Endothelial cell of umbilical vein (primary cell): ENCODE results near the gene TMEM9B. TPM values are rescaled to one million over a fixed set of nuclear protein-coding genes. Genes with fewer than 3 reads are reported as not detected.

ENCODE experiments used
- Bru-seq: library from RNA; stranded (reverse); fragments of 400-500 nt; gene quantifications from one replicate; lab custom pipeline; 2021; lab: Mats Ljungman, UMichigan
- BruChase-seq, 2 experiments: library from RNA; stranded (reverse); fragments of 400-500 nt; gene quantifications; one replicate each; lab custom pipeline; 2021; lab: Mats Ljungman, UMichigan
- BruUV-seq: library from RNA; stranded (reverse); fragments of 400-500 nt; replicated peaks from 2 replicates; lab custom pipeline; 2021; lab: Mats Ljungman, UMichigan
- CTCF ChIA-PET: fragments of 300-600, 350-600 bp; sonication (Branson Sonifier 250); formaldehyde crosslinking; loops from one replicate; lab custom pipeline; 2021; ENCODE audit warnings: antibody characterized with exemption, inconsistent platforms; lab: Charles Lee
- POLR2A ChIA-PET: fragments of 300-600, 350-600 bp; sonication (Branson Sonifier 250); formaldehyde crosslinking; loops from one replicate; lab custom pipeline; 2021; ENCODE audit warnings: antibody characterized with exemption, inconsistent platforms; lab: Charles Lee
- DNase-seq: peaks from one replicate; pipeline ENCODE4 v3.0.0-alpha.2; 2011; ENCODE audit warnings: low read depth, low spot score
- FAIRE-seq: peaks from 2 replicates; lab custom pipeline; 2011; peaks lifted over from hg19 to GRCh38; lab: Jason Lieb, UNC
- H2AFZ ChIP-seq: 2 replicates; pipeline ENCODE4 v1.6.0; 2012; ENCODE audit warnings: low read depth, low read length, control low read depth, inconsistent platforms
- H3K27ac ChIP-seq: 2 replicates; pipeline ENCODE4 v1.5.1; 2011; ENCODE audit warnings: low read depth, mild to moderate bottlenecking, control low read depth, low read length, moderate library complexity; ENCODE audit not compliant: insufficient read depth
- H3K27me3 ChIP-seq, 2 experiments: 2 replicates each; pipeline versions ENCODE4 v1.6.0 to v1.6.1; 2011; ENCODE audit warnings: low read length in 2 of 2, mixed read lengths in 1 of 2; ENCODE audit not compliant: control insufficient read depth in 2 of 2, insufficient read depth in 2 of 2
- H3K36me3 ChIP-seq, 2 experiments: 2 replicates in 1 of 2; 3 replicates in 1 of 2; pipeline ENCODE4 v1.5.1; 2011; ENCODE audit warnings: low read length in 2 of 2, mild to moderate bottlenecking in 1 of 2, moderate library complexity in 1 of 2; ENCODE audit not compliant: control insufficient read depth in 2 of 2, insufficient read depth in 2 of 2; ENCODE audit errors: extremely low read depth in 1 of 2
- H3K4me1 ChIP-seq: 3 replicates; pipeline ENCODE4 v1.5.1; 2011; ENCODE audit warnings: mild to moderate bottlenecking, low read length; ENCODE audit not compliant: control insufficient read depth, insufficient read depth; ENCODE audit errors: extremely low read depth
- H3K4me2 ChIP-seq: 2 replicates; pipeline ENCODE4 v1.6.1; 2011; ENCODE audit warnings: low read length, control low read depth, mixed read lengths; ENCODE audit not compliant: insufficient read depth
- H3K4me3 ChIP-seq, 3 experiments: fragments of 200-600 bp in 1 of 3; sonication (generic), shearing (Covaris generic) in 1 of 3; replicated peaks in 1 of 3; 2 replicates each; pipeline ENCODE4 v1.5.1; 2011 to 2016; ENCODE audit warnings: control low read depth in 3 of 3, low read length in 3 of 3, mild to moderate bottlenecking in 2 of 3, inconsistent platforms in 1 of 3, low read depth in 1 of 3, moderate library complexity in 1 of 3; ENCODE audit not compliant: insufficient read depth in 1 of 3
- H3K79me2 ChIP-seq: 2 replicates; pipeline ENCODE4 v1.6.0; 2012; ENCODE audit warnings: low read length, inconsistent platforms; ENCODE audit not compliant: control insufficient read depth, insufficient read depth
- H3K9ac ChIP-seq: replicated peaks from 2 replicates; pipeline ENCODE3; 2011; ENCODE audit warnings: low read length, control low read depth; ENCODE audit not compliant: insufficient read depth; ENCODE audit errors: extremely low read depth
- H3K9me1 ChIP-seq: replicated peaks from 3 replicates; pipeline ENCODE4 v1.6.0; 2011; ENCODE audit warnings: mild to moderate bottlenecking, low read length; ENCODE audit not compliant: control insufficient read depth, insufficient read depth; ENCODE audit errors: extremely low read depth
- H3K9me3 ChIP-seq: replicated peaks from 2 replicates; pipeline ENCODE4 v1.5.1; 2012; ENCODE audit warnings: low read length, inconsistent platforms; ENCODE audit not compliant: control insufficient read depth, insufficient read depth
- H4K20me1 ChIP-seq: replicated peaks from 2 replicates; pipeline ENCODE3; 2011; ENCODE audit warnings: mild to moderate bottlenecking, low read length; ENCODE audit not compliant: control insufficient read depth, insufficient read depth; ENCODE audit errors: extremely low read depth
- CTCF ChIP-seq, 2 donors: IDR thresholded peaks; 1 replicate in 1 of 2; 2 replicates in 1 of 2; pipeline ENCODE4 v1.5.1; 2011; ENCODE audit warnings: low read length in 2 of 2, mild to moderate bottlenecking in 2 of 2, moderate library complexity in 2 of 2, control low read depth in 1 of 2, inconsistent platforms in 1 of 2, low read depth in 1 of 2; ENCODE audit not compliant: insufficient read depth in 1 of 2; ENCODE audit errors: extremely low read depth in 1 of 2
- EZH2 ChIP-seq: IDR thresholded peaks from 2 replicates; pipeline ENCODE4 v1.6.1; 2012; ENCODE audit warnings: borderline replicate concordance, low read depth, mild to moderate bottlenecking, moderate library complexity, low read length, inconsistent platforms; ENCODE audit not compliant: severe bottlenecking
- FOS ChIP-seq: IDR thresholded peaks from 2 replicates; pipeline ENCODE4 v1.6.1; 2011; ENCODE audit warnings: mild to moderate bottlenecking, low read length, moderate library complexity, borderline replicate concordance; ENCODE audit not compliant: insufficient read depth
- GATA2 ChIP-seq: IDR thresholded peaks from 2 replicates; pipeline ENCODE4 v1.7.0; 2011; ENCODE audit warnings: low read depth, mild to moderate bottlenecking, moderate library complexity, mixed read lengths, low read length; ENCODE audit not compliant: insufficient read length, insufficient read depth
- JUN ChIP-seq: IDR thresholded peaks from 2 replicates; pipeline ENCODE4 v1.6.1; 2011; ENCODE audit warnings: borderline replicate concordance, low read depth; ENCODE audit not compliant: insufficient read length, insufficient read depth
- MAX ChIP-seq: IDR thresholded peaks from 2 replicates; pipeline ENCODE4 v1.6.1; 2011; ENCODE audit not compliant: insufficient read depth, insufficient read length
- MYC ChIP-seq: IDR thresholded peaks from one replicate; pipeline ENCODE4 v1.6.1; 2011; ENCODE audit warnings: mild to moderate bottlenecking, low read depth, low read length
- POLR2A ChIP-seq: IDR thresholded peaks from 2 replicates; pipeline ENCODE4 v1.6.1; 2012; ENCODE audit warnings: low read depth, mild to moderate bottlenecking, control low read depth, low read length
- POLR2AphosphoS5 ChIP-seq: IDR thresholded peaks from 2 replicates; pipeline ENCODE4 v1.6.1; 2012; ENCODE audit warnings: low read depth, mild to moderate bottlenecking, control low read depth, low read length, moderate library complexity; ENCODE audit not compliant: insufficient read depth
- dilution Hi-C: fragments of 300-500 bp; cut with MboI; formaldehyde crosslinking; loops from one replicate; pipeline ENCODE4 v1.15.0; 2019; ENCODE audit warnings: low sequenced_read_pairs; ENCODE audit not compliant: extremely low pct_ligation_motif_present
- intact Hi-C: fragments of 100-400 bp; cut with micrococcal nuclease; formaldehyde crosslinking; loops from one replicate; pipeline ENCODE4 v1.10.0; 2022
- long read RNA-seq: library from polyadenylated mRNA; stranded (forward); transcript quantifications from one replicate; pipeline ENCODE4 v2.0.0, GENCODE V29; 2021
- polyA minus RNA-seq, 3 experiments: library from RNA; depleted of rRNA, polyadenylated mRNA; stranded (reverse); fragments of >200 nt; gene quantifications; 1 replicate in 1 of 3; 2 replicates in 2 of 3; pipeline ENCODE4 v1.2.3, GENCODE V29; 2011
- polyA plus RNA-seq, 4 experiments: library from polyadenylated mRNA; depleted of rRNA in 3 of 4; stranded (reverse) in 3 of 4; unstranded in 1 of 4; fragments of >200 nt; gene quantifications; 2 replicates each; pipeline versions ENCODE4 v1.2.1 to v1.2.3, GENCODE V29; 2011 to 2012; ENCODE audit warnings: missing spikeins in 1 of 4
- total RNA-seq: library from RNA; stranded (reverse); gene quantifications from 2 replicates; pipeline ENCODE4 v1.2.3, GENCODE V29; 2021

The TMEM9B gene
- total RNA-seq (27.1 and 30.2 TPM in 2 replicates), polyA plus RNA-seq (23.8 and 28.2 TPM in 2 replicates), polyA minus RNA-seq (23.1 and 30.1 TPM in 2 replicates), Bru-seq, nascent RNA (percentile 74 among the genes with signal in this experiment), BruChase-seq, experiment 1, labeled RNA remaining after a 6-hour chase (percentile 85 among the genes with signal in this experiment), BruChase-seq, experiment 2, labeled RNA remaining after a 2-hour chase (percentile 69 among the genes with signal in this experiment)
- polyA plus RNA-seq (2011; cell fraction: cytosol; rRNA removed): 21.8 and 22.2 TPM in 2 replicates
- 7.6 and 12.2 TPM in 2 replicates for polyA plus RNA-seq (2011; cell fraction: nucleus; rRNA removed)
- 42.5 and 53.9 TPM in 2 replicates for polyA plus RNA-seq (2012)
- 8.7 TPM for polyA minus RNA-seq (2011; cell fraction: cytosol; rRNA and poly(A)+ RNA removed)
- 5.8 and 10.0 TPM in 2 replicates for polyA minus RNA-seq (2011; cell fraction: nucleus; rRNA and poly(A)+ RNA removed)
- long read RNA-seq, transcript TMEM9B-201 (4 exons, 1,659 nt): minor isoform, 18 of 137 reads
- long read RNA-seq, transcript TMEM9B-205 (5 exons, 2,083 nt): major isoform, 108 of 137 reads
- long read RNA-seq, partial matches to known transcripts: 4 of 137 reads
- long read RNA-seq, other reads (novel, unspliced or antisense): 3 of 137 reads

- FAIRE-seq (peak; percentile 87), DNase-seq (peak; percentile 83)
- Histone ChIP-seq H3K4me3 (peak within 1 kb of the TSS; percentile 71 to 91 (median 81)), H3K9me1 (no peaks in the 10 kb centered on the region), H3K4me1 (peaks cover 15% of the 10 kb centered on the region), H4K20me1 (no peaks in the 10 kb centered on the region), H3K27me3 (no peaks in the 10 kb centered on the region), H3K27ac (peak within 1 kb of the TSS; percentile 88), H3K9me3 (no peaks in the 10 kb centered on the region), H3K36me3 (no peaks in the 10 kb centered on the region), H3K4me2 (peak within 1 kb of the TSS; percentile 94), H2AFZ (peak within 1 kb of the TSS; percentile 96), H3K9ac (peak within 1 kb of the TSS; percentile 96), H3K79me2 (peaks cover 22% of the 10 kb centered on the region)
- BruUV-seq: TSS peak; percentile 72
- ChIA-PET POLR2A (interaction anchor here (0.6 kb wide), 1 partner anchor 753 kb away, joined by 5 read pairs; no protein-coding TSS in a partner anchor), CTCF (interaction anchor here (1.0 to 2.7 kb wide), 6 partner anchors 18 to 542 kb away, joined by 3 to 25 read pairs (median 4); no protein-coding TSS in a partner anchor)
- dilution Hi-C loops: no loop called here
- intact Hi-C loops: loop anchor here (1.0 to 5.0 kb wide), 4 partner anchors 54 to 543 kb away; partner anchors contain the start of genes AKIP1, RPL27A and TRIM66
- peak; percentile 60 for TF ChIP-seq MAX
- TF ChIP-seq GATA2: no peak
- no peak for TF ChIP-seq MYC
- no peak for TF ChIP-seq JUN
- TF ChIP-seq CTCF (IDR thresholded peaks at IDR 0.05; ENCODE audit: extremely low read depth in 1 of 2, insufficient read depth in 1 of 2, low read depth in 1 of 2, low read length in 2 of 2): no peak
- TF ChIP-seq EZH2: no peak
- peak; percentile 12 for TF ChIP-seq FOS
- peak; percentile 83 for TF ChIP-seq POLR2AphosphoS5
- peak; percentile 96 for TF ChIP-seq POLR2A
These were observed at the start of gene TMEM9B for GRCh38 chr11:8964324-8965320. Gene TMEM9B, minus strand, starts transcription at chr11:8964442. Its CDS starts 129 bp downstream, at chr11:8964313.
